Measurements from ENCODE around the gene SLC25A18. TPM values are rescaled to one million over a fixed set of nuclear protein-coding genes. Genes with fewer than 3 reads are reported as not detected.

Gene SLC25A18
- total RNA-seq, 4 donors from 2014 or later: 7.9 to 28.7 (median 19.9) TPM

DNA sequence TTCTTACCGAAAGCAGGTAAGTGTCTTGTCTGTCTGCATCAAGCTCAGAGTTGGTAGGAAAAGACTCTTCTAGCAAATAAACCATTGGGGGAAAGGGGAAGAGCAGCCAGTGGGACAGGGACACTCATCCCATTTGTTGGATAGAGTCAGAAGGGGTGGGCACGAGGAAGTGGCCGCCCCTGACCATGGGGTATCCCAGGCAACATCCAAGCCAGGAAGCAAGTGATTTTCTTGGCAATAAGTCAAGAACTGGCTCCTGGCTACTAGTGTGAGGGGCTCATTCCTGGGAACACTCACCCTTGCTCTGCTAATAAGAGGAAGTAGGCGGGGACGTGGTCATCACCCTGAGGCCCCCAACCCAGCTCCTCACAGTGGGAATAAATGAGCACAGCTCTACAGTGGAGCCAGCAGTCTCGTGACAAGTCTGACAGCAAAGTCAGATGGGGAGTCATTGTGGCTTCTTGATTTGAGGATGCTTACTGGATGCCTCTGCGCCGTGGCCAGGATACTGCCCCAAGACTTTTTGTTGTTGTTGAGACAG is 6.7 kb downstream of the SLC25A18 start:
- TF ChIP-seq CTCF (IDR thresholded peaks at IDR 0.05): no peak
- DNase-seq (ENCODE audit: low spot score) (no peak), ATAC-seq (ENCODE audit: low FRiP score) (peak; percentile 55)

DNA sequence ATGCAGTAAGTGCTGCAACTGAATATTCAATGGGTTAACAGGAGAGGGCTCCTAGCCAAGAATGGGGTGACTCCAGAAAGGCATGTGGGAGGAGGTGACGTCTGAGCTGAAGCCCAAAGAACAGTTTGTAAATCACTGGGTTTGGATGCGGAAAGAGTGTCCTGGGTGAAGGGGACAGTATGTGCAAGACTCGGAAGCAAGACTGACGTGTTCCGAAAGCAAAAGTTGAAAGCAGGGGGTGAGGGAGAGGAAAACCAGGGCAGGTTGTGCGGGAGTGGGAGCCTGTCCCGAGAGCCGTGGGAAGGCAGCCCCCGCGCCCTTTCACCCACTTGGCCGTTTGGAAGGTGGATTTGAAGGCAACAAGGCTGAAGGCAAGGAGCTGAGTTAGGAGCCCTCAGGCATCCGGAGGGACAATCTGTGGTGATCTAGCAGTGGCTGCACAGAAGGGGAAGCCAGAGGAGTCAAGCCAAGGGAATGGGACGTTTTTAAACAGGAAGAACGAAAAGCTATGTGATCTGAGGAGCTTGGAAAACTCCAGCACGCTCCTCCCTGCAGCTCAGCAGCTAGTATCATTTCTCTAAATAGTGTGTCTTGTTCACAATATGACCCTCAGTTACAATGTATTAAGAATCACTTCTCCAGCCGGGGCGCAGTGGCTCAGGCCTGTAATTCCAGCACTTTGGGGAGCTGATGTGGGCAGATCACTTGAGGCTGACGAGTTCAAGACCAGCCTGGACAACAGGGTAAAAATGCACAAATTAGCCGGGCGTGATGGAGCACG is 7.7 kb downstream of the SLC25A18 start:
- TF ChIP-seq CTCF (IDR thresholded peaks at IDR 0.05): no peak
- DNase-seq (ENCODE audit: low spot score): peak; percentile 57
- peak; percentile 86 for ATAC-seq (ENCODE audit: low FRiP score)

DNA sequence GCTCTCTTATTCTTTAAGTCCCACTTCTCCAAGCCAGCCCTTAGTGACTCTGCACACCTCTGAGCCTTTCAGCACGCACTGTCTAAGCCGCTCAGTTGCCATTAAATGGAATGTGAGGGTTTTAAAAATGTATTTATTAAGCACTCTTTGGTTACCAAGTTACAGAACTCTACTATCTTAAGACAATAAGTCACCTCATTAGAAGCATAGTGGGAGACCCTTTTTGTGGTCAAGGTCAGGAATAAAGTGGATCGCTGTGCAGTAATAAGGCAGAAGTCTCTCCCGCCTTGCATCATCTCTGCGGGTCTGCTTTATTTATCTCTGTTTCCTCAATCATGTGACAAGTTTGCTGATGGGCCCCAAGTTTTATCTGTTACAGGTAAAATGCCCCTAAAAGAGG is 11.9 kb downstream of the SLC25A18 start:
- ATAC-seq (ENCODE audit: low FRiP score): no peak
- TF ChIP-seq CTCF (IDR thresholded peaks at IDR 0.05): no peak
- no peak for DNase-seq (ENCODE audit: low spot score)

- no peak for TF ChIP-seq CTCF (IDR thresholded peaks at IDR 0.05)
- ATAC-seq (ENCODE audit: low FRiP score) (no peak), DNase-seq (ENCODE audit: low spot score) (no peak)
These were observed 12.4 kb downstream of the SLC25A18 start for GRCh38 chr22:17575681-17576080.

GRCh38 chr22:17576470-17576869 is 13.2 kb downstream of the SLC25A18 start:
- ATAC-seq (ENCODE audit: low FRiP score): no peak
- TF ChIP-seq CTCF (IDR thresholded peaks at IDR 0.05): no peak
- DNase-seq (ENCODE audit: low spot score): no peak

DNA sequence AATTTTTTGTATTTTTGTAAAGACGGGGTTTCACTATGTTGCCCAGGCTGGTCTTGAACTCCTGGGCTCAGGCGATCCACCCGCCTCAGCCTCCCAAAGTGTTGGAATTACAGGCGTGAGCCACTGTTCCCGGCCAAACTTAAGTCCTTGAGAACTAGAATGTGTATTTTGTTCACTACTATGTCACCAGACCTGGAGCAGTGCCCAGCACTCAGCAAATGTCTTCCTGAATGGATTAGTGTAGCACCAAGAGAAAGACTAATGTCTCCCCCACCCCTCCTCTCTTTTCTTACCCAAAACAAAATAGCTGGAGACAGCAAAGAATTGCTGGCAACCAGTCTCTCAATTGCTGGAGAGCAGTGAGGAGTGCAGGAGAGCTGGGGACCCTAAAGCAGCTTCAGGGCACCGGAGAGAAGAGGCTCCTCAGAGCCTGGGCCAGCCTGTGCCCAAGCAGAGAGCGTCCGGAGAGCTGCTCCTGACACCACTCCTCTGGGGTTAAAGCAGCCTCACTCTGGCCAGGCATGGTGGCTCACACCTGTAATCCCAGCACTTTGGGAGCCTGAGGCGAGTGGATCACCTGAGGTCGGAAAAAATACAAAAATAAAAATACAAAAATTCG is 14.9 kb downstream of the SLC25A18 start:
- no peak for TF ChIP-seq CTCF (IDR thresholded peaks at IDR 0.05)
- DNase-seq (ENCODE audit: low spot score): no peak
- peak; percentile 11 for ATAC-seq (ENCODE audit: low FRiP score)

All from omental fat pad (tissue), 4 donors.